OCI-LY7 (cell line): Measurements from ENCODE around the gene CHRNA4. TPM values are rescaled to one million over a fixed set of nuclear protein-coding genes. Genes with fewer than 3 reads are reported as not detected.

Source experiments
- BruUV-seq: library from RNA; stranded (reverse); fragments of 400-500 nt; replicated peaks from 2 replicates; lab custom pipeline; 2021; lab: Mats Ljungman, UMichigan
- CTCF ChIA-PET: fragments of 300-600 bp; sonication (Branson Sonifier 250); formaldehyde crosslinking; loops from one replicate; lab custom pipeline; 2022; ENCODE audit warnings: antibody characterized with exemption; ENCODE audit not compliant: unreplicated experiment; lab: Charles Lee
- POLR2A ChIA-PET: fragments of 300-600 bp; sonication (Branson Sonifier 250); formaldehyde crosslinking; loops from one replicate; lab custom pipeline; 2022; ENCODE audit warnings: antibody characterized with exemption; lab: Charles Lee
- DNase-seq: peaks from one replicate; pipeline ENCODE4 v3.0.0-alpha.2; 2015; ENCODE audit warnings: low spot score
- H2AFZ ChIP-seq: fragments of 200-600 bp; sonication (generic), shearing (Covaris generic); 2 replicates; pipeline ENCODE4 v1.6.1; 2014; ENCODE audit warnings: mild to moderate bottlenecking, antibody characterized with exemption, low read length, moderate library complexity
- H3K27ac ChIP-seq: fragments of 200-600 bp; sonication (generic); 2 replicates; pipeline ENCODE4 v1.5.1; 2014; ENCODE audit warnings: mixed run types, low read depth, mild to moderate bottlenecking, moderate library complexity, low read length, inconsistent platforms; ENCODE audit not compliant: poor library complexity, severe bottlenecking
- H3K36me3 ChIP-seq: fragments of 200-600 bp; sonication (generic); 2 replicates; pipeline ENCODE4 v1.6.1; 2014; ENCODE audit warnings: mild to moderate bottlenecking, antibody characterized with exemption, low read length, moderate library complexity, mixed read lengths; ENCODE audit not compliant: insufficient read depth
- H3K4me1 ChIP-seq: fragments of 200-600 bp; sonication (generic); 2 replicates; pipeline ENCODE4 v1.5.1; 2014; ENCODE audit warnings: mild to moderate bottlenecking, low read length; ENCODE audit not compliant: insufficient read depth, poor library complexity, severe bottlenecking
- H3K4me2 ChIP-seq: fragments of 200-600 bp; sonication (generic); 2 replicates; pipeline ENCODE4 v1.6.1; 2014; ENCODE audit warnings: mild to moderate bottlenecking, low read length
- H3K4me3 ChIP-seq: fragments of 200-600 bp; sonication (generic); 2 replicates; pipeline ENCODE4 v1.5.1; 2014; ENCODE audit warnings: mild to moderate bottlenecking, low read depth, low read length; ENCODE audit not compliant: poor library complexity, severe bottlenecking
- H3K79me2 ChIP-seq: fragments of 200-600 bp; sonication (generic); 2 replicates; pipeline ENCODE4 v1.6.1; 2016; ENCODE audit warnings: low read depth, mild to moderate bottlenecking, low read length, moderate library complexity, mixed read lengths; ENCODE audit not compliant: insufficient read depth
- H3K9me2 ChIP-seq: fragments of 200-600 bp; sonication (generic); 2 replicates; pipeline ENCODE4 v1.6.1; 2016; ENCODE audit warnings: mild to moderate bottlenecking, low read length, mixed read lengths; ENCODE audit not compliant: insufficient read depth
- H3K9me3 ChIP-seq: fragments of 200-600 bp; sonication (generic); 2 replicates; pipeline ENCODE4 v1.6.1; 2014; ENCODE audit warnings: mild to moderate bottlenecking, mixed run types, low read length, mixed read lengths
- H4K20me1 ChIP-seq: fragments of 200-600 bp; sonication (generic); 2 replicates; pipeline ENCODE4 v1.6.1; 2014; ENCODE audit warnings: mild to moderate bottlenecking, antibody characterized with exemption, low read length, moderate library complexity, mixed read lengths; ENCODE audit not compliant: insufficient read depth
- EZH2phosphoT487 ChIP-seq: fragments of 200-600 bp; sonication (generic); IDR thresholded peaks from 2 replicates; pipeline ENCODE4 v1.6.1; 2018; ENCODE audit warnings: low read depth, borderline replicate concordance, mild to moderate bottlenecking, mixed run types, antibody characterized with exemption, low read length, moderate library complexity, mixed read lengths
- intact Hi-C: fragments of 100-400 bp; cut with micrococcal nuclease; formaldehyde crosslinking; loops from one replicate; pipeline ENCODE4 v1.10.0; 2022; ENCODE audit not compliant: unreplicated experiment
- total RNA-seq, 2 experiments: library from RNA; depleted of rRNA in 1 of 2; stranded (reverse); fragments of >200 nt in 1 of 2; shearing (Covaris generic) in 1 of 2; gene quantifications; 2 replicates each; pipeline ENCODE4 v1.2.3, GENCODE V29; 2014 to 2022
- TF ChIP-seq, protein P1 (sequence below): fragments of 200-600 bp; sonication (generic); conservative IDR thresholded peaks from 2 replicates; pipeline ENCODE4 v1.5.1; 2014; ENCODE audit warnings: mild to moderate bottlenecking, antibody characterized with exemption, low read length, moderate library complexity, mixed read lengths

The CHRNA4 gene
- total RNA-seq, 2 experiments from 2014 or later, result not detected

DNA sequence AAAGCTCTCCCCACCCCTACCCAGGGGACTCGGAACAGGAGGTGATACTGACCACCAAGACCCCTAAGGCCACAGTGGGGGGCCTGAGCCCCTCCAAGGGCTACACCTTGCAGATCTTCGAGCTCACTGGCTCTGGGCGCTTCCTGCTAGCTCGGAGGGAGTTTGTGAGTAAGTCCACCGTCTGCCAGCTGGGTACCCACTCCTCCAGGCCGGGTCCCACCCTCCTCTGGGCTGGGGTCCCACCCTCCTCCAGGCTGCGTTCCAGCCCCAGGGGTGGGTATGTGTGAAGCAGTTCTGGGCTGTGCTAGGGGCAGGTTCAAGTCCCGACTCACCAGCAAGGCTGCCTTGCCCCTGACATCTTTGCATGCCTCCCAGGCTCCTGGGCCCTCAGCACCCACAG is 55.8 kb downstream of the CHRNA4 start:
- Histone ChIP-seq H3K79me2 (no peaks in the 10 kb centered on the region), H4K20me1 (no peaks in the 10 kb centered on the region), H3K4me2 (no peak overlapping the region), H3K9me3 (peaks cover 3% of the 10 kb centered on the region; the same call in 1 of the 2 replicates), H2AFZ (no peak overlapping the region), H3K9me2 (no peaks in the 10 kb centered on the region), H3K27ac (no peak overlapping the region), H3K4me3 (no peak overlapping the region), H3K36me3 (no peaks in the 10 kb centered on the region), H3K4me1 (no peaks in the 10 kb centered on the region)
- TF ChIP-seq, protein P1, sequence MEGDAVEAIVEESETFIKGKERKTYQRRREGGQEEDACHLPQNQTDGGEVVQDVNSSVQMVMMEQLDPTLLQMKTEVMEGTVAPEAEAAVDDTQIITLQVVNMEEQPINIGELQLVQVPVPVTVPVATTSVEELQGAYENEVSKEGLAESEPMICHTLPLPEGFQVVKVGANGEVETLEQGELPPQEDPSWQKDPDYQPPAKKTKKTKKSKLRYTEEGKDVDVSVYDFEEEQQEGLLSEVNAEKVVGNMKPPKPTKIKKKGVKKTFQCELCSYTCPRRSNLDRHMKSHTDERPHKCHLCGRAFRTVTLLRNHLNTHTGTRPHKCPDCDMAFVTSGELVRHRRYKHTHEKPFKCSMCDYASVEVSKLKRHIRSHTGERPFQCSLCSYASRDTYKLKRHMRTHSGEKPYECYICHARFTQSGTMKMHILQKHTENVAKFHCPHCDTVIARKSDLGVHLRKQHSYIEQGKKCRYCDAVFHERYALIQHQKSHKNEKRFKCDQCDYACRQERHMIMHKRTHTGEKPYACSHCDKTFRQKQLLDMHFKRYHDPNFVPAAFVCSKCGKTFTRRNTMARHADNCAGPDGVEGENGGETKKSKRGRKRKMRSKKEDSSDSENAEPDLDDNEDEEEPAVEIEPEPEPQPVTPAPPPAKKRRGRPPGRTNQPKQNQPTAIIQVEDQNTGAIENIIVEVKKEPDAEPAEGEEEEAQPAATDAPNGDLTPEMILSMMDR, result no peak
- TF ChIP-seq EZH2phosphoT487, result no peak
- BruUV-seq, result no TSS peak
- intact Hi-C loops, result loop anchor here (5.0 kb wide), 1 partner anchor 77 kb away; no protein-coding TSS in a partner anchor
- CTCF ChIA-PET, result no interaction called here
- DNase-seq, result no peak
- POLR2A ChIA-PET, result no interaction called here

DNA sequence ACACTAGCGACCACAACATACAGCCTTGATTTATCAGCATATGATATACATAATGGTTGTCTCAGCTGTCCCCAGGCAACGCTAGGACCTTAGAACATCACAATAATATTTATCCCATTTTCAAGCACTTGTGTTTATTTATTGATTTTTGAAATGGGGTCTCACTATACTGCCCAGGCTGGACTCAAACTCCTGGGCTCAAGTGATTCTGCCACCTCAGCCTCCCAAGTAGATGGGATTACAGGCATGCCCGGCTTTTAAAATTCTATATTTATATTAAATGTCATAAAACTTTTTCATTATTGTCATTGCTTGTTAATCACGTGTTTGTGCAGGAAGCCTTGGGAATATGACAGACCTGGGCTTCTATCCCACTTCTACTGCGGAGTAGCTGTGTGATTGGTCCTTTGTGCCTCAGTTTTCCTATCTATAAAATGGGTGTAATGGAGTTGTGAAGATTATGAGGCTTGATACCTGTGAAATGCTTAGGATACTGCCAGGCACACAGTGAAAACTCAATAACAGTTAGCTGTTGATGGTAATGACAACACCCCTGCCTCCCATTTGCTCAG is 58.0 kb downstream of the CHRNA4 start:
- no peaks in the 10 kb centered on the region for H4K20me1 ChIP-seq
- no peak overlapping the region for H3K4me2 ChIP-seq
- H3K9me2 ChIP-seq, result no peaks in the 10 kb centered on the region
- intact Hi-C loops, result no loop called here
- TF ChIP-seq, protein P1, result no peak
- TF ChIP-seq EZH2phosphoT487, result no peak
- no peak overlapping the region for H2AFZ ChIP-seq
- H3K4me3 ChIP-seq, result no peak overlapping the region
- ChIA-PET POLR2A (no interaction called here), CTCF (no interaction called here)
- H3K27ac ChIP-seq, result no peak overlapping the region
- H3K9me3 ChIP-seq, result peaks cover 3% of the 10 kb centered on the region; the same call in 1 of the 2 replicates
- no peaks in the 10 kb centered on the region for H3K79me2 ChIP-seq
- H3K36me3 ChIP-seq, result no peaks in the 10 kb centered on the region
- H3K4me1 ChIP-seq, result no peaks in the 10 kb centered on the region
- no TSS peak for BruUV-seq
- DNase-seq, result no peak

DNA sequence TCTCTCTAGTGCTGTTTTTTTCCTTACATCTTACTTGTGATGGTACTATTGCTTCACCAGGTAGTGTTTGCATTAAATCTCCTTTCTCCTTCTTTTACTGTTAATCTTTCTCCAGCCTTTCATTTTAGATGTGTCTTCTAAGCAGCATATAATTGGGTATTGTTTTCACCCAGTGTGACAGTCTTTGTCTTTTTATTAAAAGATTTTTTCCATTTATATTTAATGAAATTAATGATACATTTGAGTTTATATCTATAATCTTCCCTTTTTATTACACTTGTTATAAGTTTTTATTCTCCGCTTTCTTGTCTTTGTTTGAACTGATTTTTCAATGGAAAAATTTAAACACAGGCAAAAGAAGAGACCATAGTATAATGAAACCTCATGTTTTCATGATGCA is 59.5 kb downstream of the CHRNA4 start:
- ChIA-PET CTCF (no interaction called here), POLR2A (no interaction called here)
- Histone ChIP-seq H3K79me2 (no peaks in the 10 kb centered on the region), H3K9me2 (no peaks in the 10 kb centered on the region), H3K9me3 (peaks cover 3% of the 10 kb centered on the region; the same call in 1 of the 2 replicates), H3K27ac (no peak overlapping the region), H3K4me2 (no peak overlapping the region), H4K20me1 (no peaks in the 10 kb centered on the region), H3K4me3 (no peak overlapping the region), H3K4me1 (no peaks in the 10 kb centered on the region), H3K36me3 (no peaks in the 10 kb centered on the region), H2AFZ (no peak overlapping the region)
- BruUV-seq, result no TSS peak
- DNase-seq, result no peak
- TF ChIP-seq EZH2phosphoT487, result no peak
- TF ChIP-seq, protein P1, result no peak
- intact Hi-C loops, result no loop called here
